Loucy (cell line): ENCODE measurements around the gene STARD10.

Experiments used
- H2AFZ ChIP-seq: fragments of 200-600 bp; sonication (generic); 2 replicates; pipeline ENCODE4 v1.6.0; 2016; ENCODE audit warnings: antibody characterized with exemption, mild to moderate bottlenecking, low read length, moderate library complexity
- H3F3A ChIP-seq: fragments of 200-600 bp; 2 replicates; pipeline ENCODE4 v1.6.0; 2016; ENCODE audit warnings: antibody characterized with exemption, low read depth, mild to moderate bottlenecking
- H3K27me3 ChIP-seq: fragments of 200-600 bp; sonication (generic); 2 replicates; pipeline ENCODE4 v1.6.1; 2014; ENCODE audit warnings: low read length, mild to moderate bottlenecking; ENCODE audit not compliant: insufficient read depth, poor library complexity, severe bottlenecking
- H3K36me3 ChIP-seq: fragments of 200-600 bp; sonication (generic); 2 replicates; pipeline ENCODE4 v1.6.1; 2016; ENCODE audit warnings: low read length; ENCODE audit not compliant: insufficient read depth
- H3K4me1 ChIP-seq: fragments of 200-600 bp; sonication (generic); 2 replicates; pipeline ENCODE4 v1.5.1; 2014; ENCODE audit warnings: low read length, mild to moderate bottlenecking; ENCODE audit not compliant: insufficient read depth, poor library complexity, severe bottlenecking
- H3K4me2 ChIP-seq: fragments of 200-600 bp; sonication (generic); 2 replicates; pipeline ENCODE4 v1.6.0; 2014; ENCODE audit warnings: antibody characterized with exemption, low read length, low read depth, mild to moderate bottlenecking; ENCODE audit not compliant: poor library complexity, severe bottlenecking
- H3K4me3 ChIP-seq: fragments of 200-600 bp; sonication (generic); 2 replicates; pipeline ENCODE4 v1.5.1; 2014; ENCODE audit warnings: low read length, mild to moderate bottlenecking, mixed read lengths; ENCODE audit not compliant: poor library complexity, severe bottlenecking
- H3K79me2 ChIP-seq: fragments of 200-600 bp; sonication (generic); 2 replicates; pipeline ENCODE4 v1.6.1; 2014; ENCODE audit warnings: low read length; ENCODE audit not compliant: insufficient read depth
- H3K9ac ChIP-seq: fragments of 200-600 bp; sonication (generic); 2 replicates; pipeline ENCODE4 v1.6.0; 2014; ENCODE audit warnings: mild to moderate bottlenecking, low read depth, low read length, moderate library complexity; ENCODE audit not compliant: poor library complexity, severe bottlenecking
- H3K9me2 ChIP-seq: fragments of 200-600 bp; sonication (generic); replicated peaks from 2 replicates; pipeline ENCODE4 v1.6.1; 2016; ENCODE audit warnings: low read depth, low read length, mixed read lengths
- H3K9me3 ChIP-seq: fragments of 200-600 bp; sonication (generic); 2 replicates; pipeline ENCODE4 v1.6.1; 2014; ENCODE audit warnings: mild to moderate bottlenecking, antibody characterized with exemption, low read length, low read depth; ENCODE audit not compliant: insufficient read depth
- H4K20me1 ChIP-seq: fragments of 200-600 bp; sonication (generic); 2 replicates; pipeline ENCODE4 v1.6.0; 2014; ENCODE audit warnings: antibody characterized with exemption, low read length, mild to moderate bottlenecking; ENCODE audit not compliant: insufficient read depth, poor library complexity, severe bottlenecking
- EZH2phosphoT487 ChIP-seq: fragments of 200-600 bp; IDR thresholded peaks from 2 replicates; pipeline ENCODE4 v1.6.1; 2018; ENCODE audit warnings: antibody characterized with exemption, mild to moderate bottlenecking, moderate library complexity, borderline replicate concordance
- TF ChIP-seq, protein P1 (sequence below): fragments of 200-600 bp; sonication (generic); conservative IDR thresholded peaks from 2 replicates; pipeline ENCODE4 v1.5.1; 2014; ENCODE audit warnings: mild to moderate bottlenecking, antibody characterized with exemption, low read length

The STARD10 gene

GRCh38 chr11:72750086-72750485, 43.8 kb downstream of the STARD10 start:
- H3K4me2 ChIP-seq: peak overlapping the region; percentile 89
- H3K4me3 ChIP-seq: no peak overlapping the region
- no peak for TF ChIP-seq EZH2phosphoT487
- TF ChIP-seq, protein P1, sequence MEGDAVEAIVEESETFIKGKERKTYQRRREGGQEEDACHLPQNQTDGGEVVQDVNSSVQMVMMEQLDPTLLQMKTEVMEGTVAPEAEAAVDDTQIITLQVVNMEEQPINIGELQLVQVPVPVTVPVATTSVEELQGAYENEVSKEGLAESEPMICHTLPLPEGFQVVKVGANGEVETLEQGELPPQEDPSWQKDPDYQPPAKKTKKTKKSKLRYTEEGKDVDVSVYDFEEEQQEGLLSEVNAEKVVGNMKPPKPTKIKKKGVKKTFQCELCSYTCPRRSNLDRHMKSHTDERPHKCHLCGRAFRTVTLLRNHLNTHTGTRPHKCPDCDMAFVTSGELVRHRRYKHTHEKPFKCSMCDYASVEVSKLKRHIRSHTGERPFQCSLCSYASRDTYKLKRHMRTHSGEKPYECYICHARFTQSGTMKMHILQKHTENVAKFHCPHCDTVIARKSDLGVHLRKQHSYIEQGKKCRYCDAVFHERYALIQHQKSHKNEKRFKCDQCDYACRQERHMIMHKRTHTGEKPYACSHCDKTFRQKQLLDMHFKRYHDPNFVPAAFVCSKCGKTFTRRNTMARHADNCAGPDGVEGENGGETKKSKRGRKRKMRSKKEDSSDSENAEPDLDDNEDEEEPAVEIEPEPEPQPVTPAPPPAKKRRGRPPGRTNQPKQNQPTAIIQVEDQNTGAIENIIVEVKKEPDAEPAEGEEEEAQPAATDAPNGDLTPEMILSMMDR: no peak
- H4K20me1 ChIP-seq: peaks cover 12% of the 10 kb centered on the region
- H3K36me3 ChIP-seq: no peaks in the 10 kb centered on the region
- peak overlapping the region; percentile 82 for H3K9ac ChIP-seq
- H3K27me3 ChIP-seq: no peaks in the 10 kb centered on the region
- H3K79me2 ChIP-seq: peaks cover 54% of the 10 kb centered on the region
- H3K4me1 ChIP-seq: peaks cover 42% of the 10 kb centered on the region
- H3F3A ChIP-seq: no peaks in the 10 kb centered on the region
- H2AFZ ChIP-seq: no peak overlapping the region
- H3K9me3 ChIP-seq: no peaks in the 10 kb centered on the region
- no peaks in the 10 kb centered on the region for H3K9me2 ChIP-seq

DNA sequence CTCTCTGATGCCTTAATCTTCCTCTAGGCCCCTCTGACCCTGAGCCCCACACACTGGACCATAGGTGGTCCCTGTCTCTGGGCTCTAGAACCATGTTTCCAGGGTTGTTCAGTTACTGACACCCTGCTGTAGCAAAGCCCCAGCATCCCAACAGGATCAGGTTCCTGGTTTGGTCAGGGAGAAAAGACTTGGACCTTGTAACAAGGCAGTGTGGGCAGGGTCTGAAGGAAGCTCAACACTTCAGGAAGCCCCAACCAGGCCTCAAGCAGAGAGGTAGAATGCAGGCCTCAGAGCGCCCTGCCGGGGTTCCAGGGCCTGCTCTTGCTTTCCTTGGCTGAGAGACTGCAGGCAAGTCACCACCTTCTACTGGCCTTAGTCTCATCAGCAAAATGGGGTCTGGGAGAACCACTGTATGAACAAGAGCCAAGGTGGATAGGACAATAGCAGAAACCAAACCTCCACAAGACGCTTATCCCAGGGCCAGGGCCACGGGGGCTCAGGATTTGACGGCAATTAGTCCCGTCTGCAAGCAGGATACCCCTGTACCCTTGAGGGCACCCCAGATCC, 46.5 kb downstream of the STARD10 start:
- peaks cover 63% of the 10 kb centered on the region for H3K79me2 ChIP-seq
- no peaks in the 10 kb centered on the region for H3F3A ChIP-seq
- no peak for TF ChIP-seq EZH2phosphoT487
- TF ChIP-seq, protein P1: no peak

GRCh38 chr11:72746821-72747220, 47.0 kb downstream of the STARD10 start:
- Histone ChIP-seq H3K9me3 (no peaks in the 10 kb centered on the region), H3K4me1 (peaks cover 46% of the 10 kb centered on the region), H3K9ac (no peak overlapping the region), H2AFZ (no peak overlapping the region), H3K27me3 (no peaks in the 10 kb centered on the region), H3K9me2 (no peaks in the 10 kb centered on the region), H3K79me2 (peaks cover 60% of the 10 kb centered on the region), H3K4me3 (no peak overlapping the region), H4K20me1 (peaks cover 24% of the 10 kb centered on the region), H3K36me3 (no peaks in the 10 kb centered on the region), H3F3A (no peaks in the 10 kb centered on the region), H3K4me2 (peak overlapping the region; percentile 35)
- TF ChIP-seq, protein P1: no peak
- TF ChIP-seq EZH2phosphoT487: no peak

More for the DNA sequence above, 46.5 kb downstream of the STARD10 start:
- H2AFZ ChIP-seq: no peak overlapping the region
- no peaks in the 10 kb centered on the region for H3K9me2 ChIP-seq
- H3K4me3 ChIP-seq: no peak overlapping the region
- H3K9ac ChIP-seq: no peak overlapping the region
- H3K27me3 ChIP-seq: no peaks in the 10 kb centered on the region
- no peaks in the 10 kb centered on the region for H3K36me3 ChIP-seq
- peak overlapping the region; percentile 35 for H3K4me2 ChIP-seq
- peaks cover 24% of the 10 kb centered on the region for H4K20me1 ChIP-seq
- no peaks in the 10 kb centered on the region for H3K9me3 ChIP-seq
- H3K4me1 ChIP-seq: peaks cover 41% of the 10 kb centered on the region
